ENCODE measurements around the gene TOMM20L.

- TF ChIP-seq CTCF (IDR thresholded peaks at IDR 0.05; ENCODE audit: borderline replicate concordance, extremely low read depth, low read length, poor library complexity, severe bottlenecking) (no peak), EZH2 (IDR thresholded peaks at IDR 0.05; ENCODE audit: borderline replicate concordance, low read depth, low read length, severe bottlenecking) (no peak)
Measured at GRCh38 chr14:58397156-58397555, 1.4 kb downstream of the TOMM20L start.
